GM04503 (cell line): ENCODE results near the gene TRPM5.

ENCODE experiments used
- DNase-seq: peaks from one replicate; pipeline ENCODE4 v3.0.0-alpha.2; 2012; ENCODE audit warnings: low read depth

TRPM5 gene

DNA sequence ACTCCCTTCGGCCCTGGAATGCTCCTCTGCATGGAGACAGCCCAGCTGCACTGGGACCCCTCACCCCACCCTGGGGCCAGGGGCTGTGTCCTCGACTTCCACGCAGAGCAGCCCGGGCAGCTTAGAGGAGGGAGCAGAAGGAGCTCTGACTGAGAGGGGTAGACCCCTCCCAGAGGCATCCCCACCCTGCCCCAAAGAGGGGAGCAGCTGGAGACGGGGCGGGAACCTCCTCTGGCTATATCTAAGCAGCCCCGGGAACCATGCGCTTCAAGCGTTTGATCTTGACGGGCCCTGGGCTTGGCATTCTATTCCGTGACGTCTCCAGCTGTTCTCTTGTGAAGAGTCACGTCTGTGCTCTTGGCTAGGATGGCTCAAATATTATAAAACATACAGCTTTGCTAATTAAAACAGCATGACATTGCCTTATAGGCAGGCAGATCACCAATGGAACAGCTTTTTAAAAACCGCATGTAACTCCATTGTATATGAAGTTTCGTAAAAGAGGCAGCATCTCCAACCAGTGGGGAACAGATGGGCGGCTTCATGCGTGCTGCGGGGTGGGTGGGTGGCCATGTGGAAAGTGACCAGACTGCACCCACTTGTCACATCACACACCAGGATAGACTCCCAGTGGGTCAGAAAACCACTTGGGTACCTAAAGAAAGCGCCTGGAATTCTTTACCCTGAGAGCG, 8.2 kb upstream of the TRPM5 start:
- no peak for DNase-seq

- no peak for DNase-seq
Observed at GRCh38 chr11:2451916-2452315, 7.6 kb upstream of the TRPM5 start.

DNA sequence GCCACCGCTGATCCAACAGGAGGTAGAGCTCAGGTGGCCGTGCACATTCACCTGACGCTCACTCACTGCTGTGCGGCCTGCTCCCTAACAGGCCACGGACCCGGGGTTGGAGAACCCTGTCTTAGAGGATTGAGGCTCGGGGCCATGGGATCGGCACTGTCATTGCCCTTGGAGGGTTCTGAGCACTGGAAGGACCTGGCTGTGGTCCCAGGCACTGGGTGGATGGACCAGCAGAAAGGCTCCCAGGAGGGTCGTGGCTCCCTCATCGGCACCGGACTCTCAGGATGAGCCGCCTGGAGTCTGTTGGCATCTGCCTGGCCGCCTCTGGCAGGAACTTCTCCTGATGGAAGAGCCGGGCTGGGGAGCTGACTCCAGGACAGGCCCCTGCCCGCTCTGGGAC, 7.0 kb upstream of the TRPM5 start:
- no peak for DNase-seq

DNA sequence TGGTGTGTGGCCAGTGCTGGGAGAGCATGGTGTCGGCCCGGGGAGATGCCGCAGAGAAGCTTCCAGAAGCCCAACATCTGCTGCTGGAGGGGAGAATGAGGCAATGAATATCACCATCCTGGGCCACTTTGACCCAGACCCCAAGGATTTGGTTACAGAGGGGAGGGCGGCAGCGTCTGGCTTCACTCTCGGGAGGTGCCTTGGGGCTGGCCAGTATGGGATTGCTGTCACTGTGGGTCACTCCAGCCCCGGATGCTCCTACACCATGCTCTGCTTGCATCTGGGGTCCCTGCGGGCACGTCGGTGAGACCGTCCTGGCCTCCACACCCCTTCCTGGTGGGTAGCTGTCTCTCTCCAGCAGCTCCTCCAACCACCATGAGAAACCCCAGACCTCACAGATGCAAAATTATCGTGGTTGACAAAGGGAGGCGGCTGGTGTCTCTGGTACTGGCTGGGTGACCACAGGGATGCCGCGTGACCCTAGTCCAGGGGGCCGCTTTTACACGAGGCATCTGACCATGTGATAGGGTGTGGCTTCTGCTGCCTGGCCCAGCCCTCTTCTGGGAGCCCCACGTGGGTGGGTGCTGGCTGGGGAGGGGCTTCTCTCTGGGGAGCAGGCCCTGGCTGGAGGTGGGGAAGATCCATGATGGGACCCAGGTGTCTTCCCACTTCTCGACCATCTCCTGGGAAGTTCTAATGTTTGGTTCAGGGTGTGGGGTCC, 6.2 kb upstream of the TRPM5 start:
- no peak for DNase-seq

DNA sequence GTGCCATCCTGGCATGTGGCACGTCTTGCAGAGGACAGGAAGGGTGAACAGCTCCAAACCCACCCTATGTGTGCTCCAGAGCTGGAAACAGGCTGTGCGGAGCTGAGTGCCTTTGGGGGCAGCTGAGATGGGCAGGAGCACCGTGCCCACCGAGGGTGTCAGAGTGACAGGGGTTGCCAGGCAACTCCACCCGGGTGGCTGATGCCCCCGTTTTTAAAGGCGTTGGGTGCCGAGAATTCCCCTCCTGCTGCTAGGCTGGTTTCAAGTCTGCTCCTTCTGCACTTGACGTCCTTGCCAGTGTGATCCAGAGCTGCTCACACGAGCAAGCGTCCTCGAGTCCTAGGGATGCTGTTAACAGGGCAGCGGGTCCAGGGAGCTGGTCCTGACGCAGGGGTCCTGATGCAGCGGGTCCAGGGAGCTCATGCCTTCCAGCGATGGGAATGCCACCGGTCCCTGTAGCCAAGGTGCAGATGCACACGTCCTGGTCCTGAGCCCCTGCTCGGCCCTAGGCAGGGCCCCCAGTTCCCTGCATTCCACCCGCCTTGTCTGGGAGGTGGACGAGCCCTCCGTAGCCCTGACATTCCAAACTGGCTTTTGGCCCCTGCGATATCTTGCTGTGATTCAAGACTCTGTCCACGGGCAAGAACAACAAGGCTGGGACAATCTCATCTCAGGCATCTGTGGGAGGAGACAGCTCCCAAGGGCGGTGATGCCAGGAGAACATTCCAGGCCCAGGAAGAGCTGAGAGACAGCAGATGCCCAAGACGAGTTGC, 5.4 kb upstream of the TRPM5 start:
- DNase-seq, result no peak

DNA sequence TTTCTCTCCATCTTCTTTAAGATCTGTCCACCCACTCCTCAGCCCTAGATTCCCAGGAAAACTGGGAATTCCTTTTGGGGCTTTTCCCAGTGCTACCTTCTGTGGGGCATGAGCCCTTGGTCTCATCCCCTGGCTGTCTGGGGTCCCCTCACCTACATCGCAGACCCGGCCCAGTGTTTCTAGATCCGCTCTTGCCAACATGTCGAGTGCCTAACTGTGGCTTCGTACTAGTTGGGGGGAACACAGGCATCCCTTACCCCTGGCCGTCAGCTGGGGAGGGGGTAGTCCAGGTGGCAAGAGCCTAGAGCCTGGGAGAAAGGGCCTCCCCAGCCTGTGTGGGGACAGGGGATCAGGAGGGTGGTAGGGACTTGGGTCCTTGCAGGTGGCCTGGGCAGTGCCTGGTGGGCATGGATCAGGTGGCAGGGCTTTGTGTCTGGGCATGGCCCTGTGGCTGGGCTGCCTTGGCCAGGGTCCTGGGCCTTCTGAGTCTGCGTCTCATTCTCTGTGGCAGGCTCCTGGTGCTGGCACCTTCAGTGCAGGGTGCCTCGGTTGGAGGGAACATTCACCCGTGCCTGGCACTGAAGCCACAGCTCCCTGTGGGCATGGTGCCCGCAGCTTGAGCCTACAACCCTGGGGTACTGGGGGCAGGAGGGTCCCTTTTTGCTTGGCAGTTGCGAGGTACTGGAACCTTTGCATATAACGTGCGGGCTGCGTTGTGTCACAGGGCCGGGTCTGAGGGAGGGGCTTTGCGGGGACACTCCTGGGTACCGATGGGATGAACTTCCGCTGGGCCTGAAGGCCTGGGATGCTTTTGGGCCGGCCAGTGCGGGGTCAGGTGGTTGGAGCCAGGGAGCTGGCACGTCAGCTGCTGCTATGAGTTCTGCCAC, 4.6 kb upstream of the TRPM5 start:
- DNase-seq, result no peak

DNA sequence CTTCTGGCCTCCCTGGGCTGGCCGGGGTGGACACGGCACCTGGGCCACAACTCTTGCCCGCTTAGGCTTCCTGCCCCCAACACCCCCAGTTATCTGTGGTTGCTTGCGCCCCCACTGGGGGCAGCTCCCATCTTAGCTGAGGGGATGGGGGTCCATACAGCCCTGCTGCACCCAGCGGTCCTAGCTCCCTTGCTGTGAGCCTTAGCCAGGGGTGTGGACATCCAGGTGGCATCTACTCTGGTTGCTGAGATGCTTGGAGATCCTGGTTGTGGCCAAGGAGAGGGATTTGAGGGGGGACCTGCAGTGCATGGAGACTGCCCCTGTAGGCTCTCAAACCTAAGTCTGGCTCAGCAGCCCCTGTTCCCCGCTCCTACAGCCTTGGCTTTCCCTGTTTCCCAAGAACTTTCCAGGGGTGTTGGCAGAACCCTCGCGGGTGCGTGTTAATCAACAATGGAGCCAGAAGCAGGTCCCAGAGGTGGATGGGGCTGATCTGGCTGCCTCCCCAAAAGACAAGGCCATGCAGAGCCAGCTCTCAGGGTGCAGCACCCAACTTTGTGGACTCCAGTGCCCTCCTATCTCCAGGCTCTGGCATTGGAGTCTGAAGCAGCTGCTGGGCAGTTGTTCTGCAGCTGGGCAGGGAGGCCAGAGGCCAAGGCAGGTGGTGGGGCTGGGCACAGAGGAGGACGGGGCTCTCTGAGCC, 3.8 kb upstream of the TRPM5 start:
- no peak for DNase-seq

- no peak for DNase-seq
Observed at GRCh38 chr11:2447253-2447950, 3.1 kb upstream of the TRPM5 start.

- no peak for DNase-seq
Observed at GRCh38 chr11:2446590-2447252, 2.4 kb upstream of the TRPM5 start.

DNA sequence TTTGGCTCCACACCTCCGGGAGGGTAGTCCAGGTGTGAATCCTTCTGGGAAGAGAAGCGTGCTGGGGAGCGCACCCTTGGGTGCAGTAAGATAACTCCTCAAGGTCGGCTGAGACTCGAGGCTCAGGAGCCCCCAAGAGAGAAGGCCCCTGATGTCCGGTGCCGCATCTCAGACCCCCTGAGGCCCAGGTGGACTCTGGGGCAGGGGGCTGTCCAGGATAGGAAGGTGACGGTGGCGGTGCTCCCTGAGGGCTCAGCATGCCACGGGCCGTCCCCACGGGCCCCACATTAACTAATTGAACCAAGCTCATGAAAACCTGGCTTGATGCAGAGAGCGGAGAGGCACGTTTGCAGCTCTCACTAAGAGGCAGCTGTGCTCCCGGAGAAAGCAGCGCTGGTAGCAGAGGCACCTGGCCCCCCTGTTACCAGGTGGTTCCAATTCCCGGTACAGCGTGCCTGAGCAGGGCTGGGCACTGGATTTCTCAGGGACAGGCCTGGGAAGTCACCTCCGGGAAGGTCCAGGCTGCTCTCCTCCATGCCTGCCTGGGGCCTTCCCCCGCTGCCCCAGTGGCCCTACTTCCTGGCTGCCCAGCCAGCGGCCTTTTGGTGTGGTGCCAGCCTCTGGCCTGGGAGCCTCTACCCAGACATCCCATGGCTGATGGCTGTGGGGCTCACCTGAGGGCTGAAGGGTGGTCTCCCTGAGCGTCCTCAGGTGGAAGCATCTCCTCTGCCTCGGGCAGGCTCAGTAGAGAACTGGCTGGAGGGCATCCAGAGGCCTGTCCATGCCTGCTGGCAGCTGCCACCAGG, 1.6 kb upstream of the TRPM5 start:
- no peak for DNase-seq

- DNase-seq, result no peak
Observed at GRCh38 chr11:2444821-2445745, 769 bp upstream of the TRPM5 start, which contains the start of gene KCNQ1. Gene KCNQ1 (plus strand): TSS chr11:2445008. CDS start chr11:2445099, 91 bp downstream.

DNA sequence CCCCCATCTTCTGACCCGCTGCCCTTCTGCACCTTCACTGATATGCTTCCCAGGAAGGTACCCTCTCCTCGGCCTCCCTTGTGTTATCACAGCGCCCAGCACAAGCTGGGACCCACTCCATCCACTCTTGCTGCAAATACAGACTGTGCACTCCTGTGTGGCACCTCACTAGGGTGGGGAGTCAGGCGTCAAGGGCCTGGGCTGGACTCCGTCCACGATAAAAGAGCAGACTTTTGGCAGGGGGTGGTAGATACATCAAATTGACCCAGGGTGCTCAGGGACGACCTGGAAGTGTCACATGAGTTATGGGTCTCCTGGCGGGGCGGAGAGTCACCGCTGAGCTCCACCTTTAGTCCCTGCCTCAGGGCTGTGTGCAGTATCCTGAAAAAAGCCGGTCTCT, 908 bp downstream of the TRPM5 start:
- DNase-seq, result no peak

DNA sequence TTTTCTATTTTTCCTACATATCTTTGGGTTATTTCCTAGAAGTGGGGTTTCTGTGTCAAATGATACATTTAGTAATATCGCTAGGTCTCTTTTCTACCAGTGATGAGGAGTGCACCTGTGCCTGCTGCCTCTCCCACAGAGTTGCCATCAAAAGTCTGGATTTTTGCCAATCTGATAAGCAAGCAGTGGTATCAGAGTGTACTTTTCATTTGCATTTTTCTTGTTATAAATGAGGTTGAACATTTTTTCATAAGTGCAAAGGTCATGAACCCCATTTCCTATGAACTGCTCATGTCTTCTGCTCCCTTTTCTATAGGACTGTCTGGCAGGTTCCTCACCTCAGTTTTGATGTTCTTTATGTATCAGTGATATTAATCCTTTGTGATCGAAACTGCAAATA, 1.7 kb downstream of the TRPM5 start:
- DNase-seq, result no peak

GRCh38 chr11:2441171-2441570, 3.1 kb downstream of the TRPM5 start:
- no peak for DNase-seq

DNA sequence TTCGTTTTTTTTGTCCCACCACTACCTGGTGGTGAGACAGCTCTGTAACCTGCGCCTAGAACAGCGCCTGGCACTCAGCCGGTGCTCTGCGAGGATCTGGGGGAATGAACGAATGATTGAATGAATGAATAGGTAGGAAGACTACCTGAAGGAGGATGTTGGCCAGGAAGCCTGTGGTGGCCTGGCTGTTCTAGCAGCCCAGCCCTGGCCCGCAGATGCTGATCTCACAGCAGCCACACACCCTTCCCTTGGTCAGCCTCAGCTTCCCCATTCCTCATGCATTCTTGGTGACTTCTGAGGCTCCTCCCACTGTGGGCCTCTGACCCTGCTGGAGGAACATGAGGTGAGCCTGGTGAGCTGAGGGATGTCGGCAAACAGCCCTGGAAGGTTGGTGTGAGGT, 3.7 kb downstream of the TRPM5 start:
- no peak for DNase-seq

GRCh38 chr11:2439820-2440219, 4.5 kb downstream of the TRPM5 start:
- DNase-seq, result no peak

DNA sequence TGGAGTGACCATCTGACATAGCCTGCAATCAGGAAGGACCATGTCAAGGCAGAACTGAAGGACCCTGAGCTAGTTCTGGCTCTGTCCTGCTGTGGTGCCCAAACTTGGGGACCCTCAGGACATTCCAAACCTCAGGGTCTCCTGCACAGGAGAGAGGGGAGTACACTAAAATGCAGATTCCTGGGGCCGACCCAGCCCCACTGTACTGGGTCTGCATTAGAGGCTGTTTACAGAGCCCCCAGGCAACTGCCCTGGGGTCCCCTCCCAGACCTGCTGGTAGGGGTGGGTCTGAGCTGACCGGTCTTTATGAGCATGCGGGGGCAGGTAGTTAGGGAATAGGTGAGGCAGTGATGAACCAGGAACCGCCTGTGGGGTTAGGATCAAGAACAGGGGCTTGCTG, 6.8 kb downstream of the TRPM5 start:
- no peak for DNase-seq

- no peak for DNase-seq
Observed at GRCh38 chr11:2436521-2437031, 7.7 kb downstream of the TRPM5 start.
